ENCODE measurements around the gene CD59.

The CD59 gene

DNA sequence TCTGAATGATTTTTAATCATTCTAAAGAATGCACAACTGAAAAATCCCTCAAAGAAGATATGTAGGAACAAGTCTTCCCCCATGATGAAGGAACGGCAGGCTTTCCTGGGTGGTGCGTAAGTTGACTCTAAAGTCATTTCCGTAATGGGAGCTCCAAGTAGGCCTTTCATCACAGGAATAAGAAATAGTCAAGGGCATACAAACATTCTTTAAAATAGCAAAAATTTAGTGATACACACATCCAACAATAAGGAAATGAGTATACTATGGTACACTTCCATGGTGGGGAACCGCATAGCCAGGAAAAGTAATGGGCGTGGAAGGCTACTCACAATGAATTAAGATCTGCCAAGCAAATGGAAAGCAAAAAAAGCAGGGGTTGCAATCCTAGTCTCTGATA, 10.7 kb downstream of the CD59 start:
- no peak for TF ChIP-seq CTCF (IDR thresholded peaks at IDR 0.05; ENCODE audit: low read depth, low read length, missing control alignments)
- no peak for DNase-seq (ENCODE audit: low read depth)
- H3K4me3 ChIP-seq (ENCODE audit: low read depth, low read length): no peak overlapping the region
- in situ Hi-C loops (cut with HindIII; ENCODE audit: low sequenced_read_pairs): no loop called here

DNA sequence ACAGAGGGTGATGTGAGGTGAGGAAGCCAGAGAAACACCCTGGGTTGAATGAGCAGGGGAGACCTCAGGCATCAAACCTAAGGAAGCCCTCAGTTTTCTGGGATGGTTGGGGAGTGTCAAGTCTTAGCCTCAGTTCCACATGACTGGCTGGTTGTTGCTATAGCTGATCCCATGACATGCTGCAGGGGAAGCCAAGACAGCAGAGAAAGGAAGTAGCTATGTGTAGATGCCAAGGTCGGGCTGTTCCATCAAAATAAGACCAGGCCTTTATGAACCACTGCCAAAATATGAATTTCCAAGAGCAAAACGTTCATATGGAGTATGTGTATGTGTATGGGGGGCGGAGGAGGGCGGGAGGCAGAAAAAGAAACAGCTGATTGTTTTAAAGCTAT, 11.6 kb downstream of the CD59 start:
- no peak for DNase-seq (ENCODE audit: low read depth)
- no peak overlapping the region for H3K4me3 ChIP-seq (ENCODE audit: low read depth, low read length)
- in situ Hi-C loops (cut with HindIII; ENCODE audit: low sequenced_read_pairs): no loop called here
- no peak for TF ChIP-seq CTCF (IDR thresholded peaks at IDR 0.05; ENCODE audit: low read depth, low read length, missing control alignments)

DNA sequence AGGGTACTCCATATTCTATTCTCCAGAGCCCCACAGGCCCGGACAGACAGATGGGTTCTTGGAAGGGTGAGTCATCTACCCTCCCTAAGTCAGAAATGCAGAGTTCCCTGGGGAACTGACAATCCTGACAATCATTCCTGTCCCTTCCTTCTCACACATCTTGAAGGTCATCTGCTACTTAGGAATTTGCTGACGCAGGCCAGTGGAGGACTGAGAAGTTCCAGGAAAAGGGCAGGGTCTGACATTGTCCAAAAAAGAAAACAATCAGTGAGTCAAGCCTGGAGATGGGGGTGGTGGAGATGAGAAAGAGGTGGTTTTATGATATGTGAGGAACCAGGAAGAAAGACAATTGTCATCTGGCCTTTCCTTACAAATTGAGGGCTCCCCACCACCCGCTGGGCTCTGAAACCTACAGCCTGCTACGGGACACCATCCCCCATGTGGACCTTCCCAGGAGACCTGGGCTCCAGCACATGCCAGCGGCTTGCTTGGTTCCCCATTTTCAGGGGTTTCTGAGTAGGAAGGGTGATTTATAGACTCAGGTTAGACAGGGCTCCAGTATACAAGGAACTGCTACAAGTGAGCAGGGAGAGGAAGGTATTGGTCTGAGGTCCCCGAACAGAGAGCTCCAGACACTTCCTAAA, 12.9 kb downstream of the CD59 start:
- no peak for DNase-seq (ENCODE audit: low read depth)
- in situ Hi-C loops (cut with HindIII; ENCODE audit: low sequenced_read_pairs): no loop called here
- TF ChIP-seq CTCF (IDR thresholded peaks at IDR 0.05; ENCODE audit: low read depth, low read length, missing control alignments): no peak
- H3K4me3 ChIP-seq (ENCODE audit: low read depth, low read length): no peak overlapping the region

- no peak overlapping the region for H3K4me3 ChIP-seq (ENCODE audit: low read depth, low read length)
- TF ChIP-seq CTCF (IDR thresholded peaks at IDR 0.05; ENCODE audit: low read depth, low read length, missing control alignments): no peak
- in situ Hi-C loops (cut with HindIII; ENCODE audit: low sequenced_read_pairs): no loop called here
- no peak for DNase-seq (ENCODE audit: low read depth)
These were observed 13.5 kb downstream of the CD59 start for GRCh38 chr11:33722590-33723234.

DNA sequence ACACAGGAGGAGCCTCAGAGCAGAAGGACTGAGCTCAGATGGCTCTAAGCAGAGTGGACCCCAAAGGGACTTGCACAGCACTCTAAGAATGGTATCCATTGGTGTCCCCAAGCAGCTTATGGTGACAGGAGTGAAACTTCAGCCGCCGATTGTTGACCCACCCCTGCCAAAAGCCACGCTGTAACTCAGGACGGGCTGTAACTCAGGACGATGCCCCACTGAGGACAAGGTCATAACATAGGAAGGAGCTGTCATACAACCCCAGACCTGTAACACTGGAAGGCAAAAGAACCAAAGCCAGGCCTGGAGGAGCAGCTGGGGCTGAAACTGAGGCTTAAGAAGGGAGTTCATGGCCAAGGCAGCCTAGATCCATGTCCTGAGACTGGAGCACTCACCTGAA, 14.2 kb downstream of the CD59 start:
- in situ Hi-C loops (cut with HindIII; ENCODE audit: low sequenced_read_pairs): no loop called here
- H3K4me3 ChIP-seq (ENCODE audit: low read depth, low read length): no peak overlapping the region
- DNase-seq (ENCODE audit: low read depth): no peak
- TF ChIP-seq CTCF (IDR thresholded peaks at IDR 0.05; ENCODE audit: low read depth, low read length, missing control alignments): no peak

GRCh38 chr11:33721426-33721825, 14.8 kb downstream of the CD59 start:
- TF ChIP-seq CTCF (IDR thresholded peaks at IDR 0.05; ENCODE audit: low read depth, low read length, missing control alignments): no peak
- in situ Hi-C loops (cut with HindIII; ENCODE audit: low sequenced_read_pairs): no loop called here
- no peak overlapping the region for H3K4me3 ChIP-seq (ENCODE audit: low read depth, low read length)
- no peak for DNase-seq (ENCODE audit: low read depth)
